Activated CD4-positive, alpha-beta T cell treated with anti-CD3 and anti-CD28 coated beads for 4 hours (primary cell): ENCODE data around the gene MAST4.

ENCODE experiments used
- DNase-seq, 2 donors: peaks; one replicate each; pipeline ENCODE4 v3.0.0-alpha.2; 2020

The MAST4 gene

GRCh38 chr5:66884564-66885243 is 288.5 kb downstream of the MAST4 start:
- DNase-seq, result no peak

GRCh38 chr5:66886941-66887340 is 290.7 kb downstream of the MAST4 start:
- DNase-seq, result no peak

DNA sequence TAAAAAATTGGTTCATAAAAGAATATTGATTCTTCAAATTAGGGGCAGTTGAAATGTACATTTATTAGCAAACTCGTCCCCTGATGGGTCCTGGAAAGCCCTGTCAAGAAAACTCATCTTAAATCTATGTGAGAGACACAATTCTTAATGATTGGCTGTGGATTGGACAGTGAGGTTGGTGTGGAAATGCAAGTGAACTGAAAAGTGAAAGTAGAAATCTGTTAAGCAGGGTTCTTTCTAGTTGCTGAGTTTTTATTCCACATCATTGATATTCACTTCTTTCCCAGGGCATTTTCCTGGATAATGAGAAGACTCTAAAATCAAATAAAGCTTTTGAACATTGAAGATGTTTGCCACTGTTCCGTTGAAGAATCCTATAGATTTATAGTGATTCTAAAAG is 292.4 kb downstream of the MAST4 start:
- DNase-seq, result no peak

- no peak for DNase-seq
These were observed 292.9 kb downstream of the MAST4 start for GRCh38 chr5:66889056-66889455.

DNA sequence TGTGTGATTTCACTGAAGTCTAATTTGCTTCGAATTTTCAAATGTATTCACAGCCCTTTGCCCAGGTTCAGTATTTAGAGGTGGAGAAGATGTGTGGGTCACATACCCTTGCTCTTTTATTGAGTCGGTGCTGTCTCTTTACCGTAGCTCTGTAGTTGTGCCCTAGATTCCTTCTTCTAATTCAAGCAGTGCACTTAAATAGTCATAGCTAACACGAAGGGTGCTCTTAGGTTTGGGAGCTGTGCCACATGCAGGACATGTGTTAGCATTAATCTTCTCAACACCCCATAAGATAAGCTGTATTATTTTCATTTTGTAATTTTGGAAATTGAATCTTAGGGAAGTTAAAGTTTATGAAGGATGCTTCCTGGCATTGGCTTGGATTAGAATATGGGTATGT is 293.3 kb downstream of the MAST4 start:
- DNase-seq, result no peak

DNA sequence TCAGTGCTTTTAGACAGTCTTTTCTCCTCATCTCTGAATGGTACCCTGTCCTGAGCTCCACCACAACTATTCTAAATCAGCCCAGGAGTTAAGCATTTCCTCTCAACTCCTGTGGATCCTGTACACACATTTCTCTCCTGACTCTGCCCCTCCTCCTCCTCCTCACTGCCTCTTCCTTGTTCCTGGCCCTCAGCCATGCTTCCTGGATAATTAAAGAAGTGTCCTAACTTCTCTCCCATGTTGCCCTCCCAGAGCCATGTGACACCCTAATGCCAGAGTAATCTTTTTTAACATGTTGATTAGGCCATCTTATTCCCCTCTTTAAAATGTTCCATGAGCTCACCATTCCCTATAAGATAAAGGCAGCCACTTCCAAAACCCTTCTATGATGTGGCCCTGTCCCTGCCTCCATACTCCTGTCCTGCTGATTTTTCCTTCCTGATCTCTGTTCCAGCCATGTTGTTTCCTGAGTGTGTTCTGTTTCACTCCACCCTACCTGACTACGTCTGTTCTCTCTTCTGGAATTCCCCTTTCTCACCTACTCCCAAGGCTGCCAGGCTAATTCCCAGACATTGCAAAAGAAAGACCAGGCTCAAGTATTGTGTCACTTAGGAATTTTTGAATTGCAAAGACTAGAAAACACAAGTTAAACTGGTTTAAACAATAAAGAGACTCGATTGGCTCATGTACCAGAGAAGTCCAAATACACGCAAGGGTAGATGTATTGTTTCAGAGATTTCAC is 295.2 kb downstream of the MAST4 start:
- DNase-seq, result no peak

DNA sequence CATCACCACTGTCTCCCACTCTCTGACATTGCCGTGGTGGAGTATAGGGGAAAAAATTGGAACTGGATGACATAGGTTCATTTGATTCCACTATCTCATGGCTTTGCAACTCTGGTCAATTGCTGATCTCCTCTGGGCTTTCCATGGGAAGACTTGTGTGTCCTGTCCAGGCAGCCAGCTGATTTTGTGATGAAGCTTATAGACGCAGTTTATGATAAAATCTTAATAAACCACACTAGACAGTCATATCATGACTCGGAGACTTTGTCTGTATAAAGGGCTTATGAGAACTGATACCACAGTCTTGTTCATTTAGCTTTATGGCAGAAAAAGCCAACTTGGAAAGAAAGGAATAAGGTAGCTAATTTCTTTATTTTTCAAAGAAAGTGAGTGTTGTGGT is 296.5 kb downstream of the MAST4 start:
- no peak for DNase-seq

GRCh38 chr5:66894480-66895240 is 298.5 kb downstream of the MAST4 start:
- DNase-seq, result no peak

GRCh38 chr5:66896171-66896570 is 300.0 kb downstream of the MAST4 start:
- DNase-seq, result no peak

GRCh38 chr5:66897356-66897755 is 301.2 kb downstream of the MAST4 start:
- no peak for DNase-seq

- DNase-seq, result no peak
These were observed 302.2 kb downstream of the MAST4 start for GRCh38 chr5:66898241-66898995.

DNA sequence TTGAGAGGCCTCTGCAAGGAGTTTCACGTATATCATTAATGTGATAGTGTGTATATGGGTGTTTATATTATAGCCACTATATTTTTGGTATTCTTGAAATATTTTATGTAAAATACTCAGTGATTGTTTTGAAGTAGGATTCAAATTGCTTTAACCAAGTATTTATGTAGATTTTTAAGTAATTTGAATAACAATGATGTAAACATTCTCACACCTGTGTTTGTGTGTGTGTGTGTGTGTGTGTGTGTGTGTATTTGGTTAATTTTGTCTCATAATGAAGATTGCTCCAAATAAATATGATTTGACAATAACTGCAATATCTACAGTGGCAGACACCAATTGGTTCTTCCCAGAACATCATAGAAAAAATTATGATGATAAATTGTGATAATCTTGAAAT is 307.0 kb downstream of the MAST4 start:
- DNase-seq, result no peak

GRCh38 chr5:66903709-66904108 is 307.5 kb downstream of the MAST4 start:
- DNase-seq, result no peak

- DNase-seq, result no peak
These were observed 308.0 kb downstream of the MAST4 start for GRCh38 chr5:66904189-66904588.

DNA sequence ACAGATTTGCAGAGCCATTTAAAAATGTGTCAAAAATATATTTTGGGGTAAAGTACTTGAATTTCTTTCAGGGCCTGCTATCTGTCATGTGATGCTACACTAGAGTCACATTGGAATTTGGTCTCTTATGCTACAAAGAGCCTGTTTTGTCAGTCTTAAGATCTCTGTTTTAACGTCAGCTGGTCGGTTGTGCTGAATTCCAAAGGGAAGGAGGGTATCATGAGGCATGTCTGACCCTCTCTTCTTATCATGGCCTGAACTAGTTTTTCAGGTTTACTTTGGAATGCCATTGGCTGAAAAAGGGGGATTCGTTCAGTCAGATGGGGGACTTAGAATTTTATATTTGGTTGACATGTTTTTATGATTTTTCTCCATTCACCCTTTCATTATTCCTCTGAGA is 309.8 kb downstream of the MAST4 start:
- DNase-seq, result no peak

DNA sequence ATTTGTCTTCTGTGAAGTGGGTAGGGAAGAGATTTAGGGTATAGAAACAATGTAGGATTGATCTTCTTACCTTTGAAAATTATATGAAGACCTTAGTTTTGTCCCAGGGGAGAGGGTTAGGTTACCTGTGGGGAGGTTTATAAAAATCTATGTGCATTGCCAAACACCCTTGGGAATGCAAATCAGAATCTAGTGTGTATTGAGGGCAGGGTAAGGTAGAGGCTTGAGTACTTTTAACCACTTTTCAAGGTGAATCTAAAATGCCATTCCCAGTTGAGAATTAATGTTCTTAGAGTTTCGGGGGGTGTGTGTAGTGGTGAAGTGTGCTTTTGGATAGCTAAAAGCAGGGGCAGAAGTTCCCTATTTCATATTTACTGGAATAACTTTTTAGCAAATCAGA is 312.0 kb downstream of the MAST4 start:
- no peak for DNase-seq

- no peak for DNase-seq
These were observed 313.2 kb downstream of the MAST4 start for GRCh38 chr5:66909364-66909763.

GRCh38 chr5:66912787-66913186 is 316.6 kb downstream of the MAST4 start:
- DNase-seq, result no peak

DNA sequence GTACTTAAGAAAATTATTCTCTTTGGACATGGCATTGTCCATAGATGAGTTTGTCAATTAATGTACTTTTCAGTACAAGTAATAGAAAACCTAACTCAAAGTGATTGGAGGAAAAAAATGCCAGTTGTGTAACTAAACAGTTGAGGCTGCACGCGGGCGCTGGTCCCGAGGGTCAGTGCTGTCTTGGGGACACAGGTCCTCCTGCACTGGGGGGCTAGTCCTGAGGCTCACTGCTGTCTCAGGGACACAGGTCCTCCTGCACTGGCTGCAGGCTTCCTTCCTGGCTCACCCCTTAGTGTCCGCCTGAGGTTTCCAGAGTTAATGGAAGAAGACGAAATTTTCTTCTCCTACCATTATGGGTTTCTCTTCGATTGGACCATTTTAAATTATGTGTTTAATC is 319.3 kb downstream of the MAST4 start:
- DNase-seq, result no peak

DNA sequence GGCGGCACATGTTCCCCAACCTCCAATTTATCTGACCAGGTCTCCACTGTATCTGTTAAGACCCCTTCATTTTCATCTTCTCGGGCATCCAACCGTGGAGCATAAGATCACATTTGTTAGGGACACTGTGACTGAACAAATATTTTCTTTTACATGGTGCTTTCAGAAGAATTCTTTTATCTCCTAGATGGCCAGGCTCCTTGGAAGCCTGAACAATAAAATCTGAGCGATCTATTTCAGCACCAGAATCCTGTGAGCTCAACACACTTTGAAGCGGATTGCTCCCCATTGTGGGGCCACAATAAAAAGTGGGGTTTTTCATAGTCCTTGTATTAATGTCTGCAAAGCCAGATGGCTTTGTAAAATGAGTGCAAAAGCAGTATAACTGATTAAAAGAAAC is 326.7 kb downstream of the MAST4 start:
- DNase-seq, result no peak

DNA sequence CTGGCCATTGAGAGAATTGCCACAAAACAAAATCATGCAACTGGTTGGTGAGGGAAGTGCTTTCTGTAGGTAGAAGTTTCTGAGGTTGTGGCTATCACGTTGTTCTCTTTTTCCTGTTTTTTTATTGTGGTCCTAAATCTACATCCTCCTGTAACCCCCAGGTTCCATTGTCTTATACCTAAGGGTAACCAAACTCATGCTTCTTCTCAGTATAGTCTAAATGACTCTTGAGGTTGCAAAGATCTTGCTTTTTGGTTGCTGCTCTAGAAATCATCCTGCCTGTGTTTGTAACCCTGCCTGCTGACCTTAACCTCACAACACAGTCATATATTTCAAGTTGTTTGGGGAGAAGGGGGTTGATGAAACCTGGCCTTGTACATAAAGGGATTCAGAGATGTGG is 327.3 kb downstream of the MAST4 start:
- DNase-seq, result no peak

- no peak for DNase-seq
These were observed 327.7 kb downstream of the MAST4 start for GRCh38 chr5:66923922-66924321.

GRCh38 chr5:66927140-66927539 is 330.9 kb downstream of the MAST4 start:
- no peak for DNase-seq
